Ramos (cell line): ENCODE measurements around the gene NANOS1.
"Not testable (repeated sequence)": the region's sequence is repeated elsewhere in the genome, so short reads cannot be mapped to it uniquely, and the experiment has no call there.

Experiments
- in situ Hi-C: fragments of 300-500 bp; cut with MboI; formaldehyde crosslinking; loops from one replicate; pipeline ENCODE4 v1.14.3; 2022; ENCODE audit warnings: low sequenced_read_pairs; ENCODE audit not compliant: unreplicated experiment

NANOS1 gene

DNA sequence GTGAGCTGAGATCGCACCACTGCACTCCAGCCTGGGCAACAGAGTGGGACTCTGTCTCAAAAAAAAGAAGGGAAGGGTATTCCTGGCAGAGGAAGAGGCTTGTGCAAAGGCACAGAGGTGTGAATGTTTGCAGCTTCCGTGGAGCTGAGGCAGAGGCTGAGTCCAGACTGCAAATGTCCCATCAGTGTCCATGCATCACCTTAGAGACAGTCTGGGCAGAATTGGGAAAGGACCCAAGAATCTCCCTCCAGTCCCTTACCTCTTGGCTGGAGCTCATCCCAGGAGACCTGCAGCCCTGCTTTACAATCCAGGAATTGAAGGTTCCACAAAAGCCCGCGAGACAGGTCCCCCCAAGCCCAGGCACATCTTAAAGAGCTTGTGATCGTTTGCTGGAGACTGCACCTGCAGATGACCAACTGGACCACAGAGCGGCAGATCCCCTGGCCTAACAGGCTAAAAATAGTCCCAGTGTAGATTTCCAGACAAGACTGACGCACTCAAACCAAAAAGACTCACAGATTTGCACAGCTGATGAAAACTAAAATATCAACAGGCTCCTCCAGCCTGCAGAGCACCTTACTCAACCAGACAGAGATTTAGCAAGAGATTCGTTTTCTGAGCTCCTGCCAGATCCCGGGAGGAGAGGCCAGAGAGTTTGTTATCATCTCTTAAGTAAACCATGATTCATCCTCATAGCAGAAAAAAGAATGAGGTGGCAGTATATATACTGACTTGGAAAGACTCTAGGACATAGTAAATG is 22.9 kb upstream of the NANOS1 start:
- in situ Hi-C loops: no loop called here

DNA sequence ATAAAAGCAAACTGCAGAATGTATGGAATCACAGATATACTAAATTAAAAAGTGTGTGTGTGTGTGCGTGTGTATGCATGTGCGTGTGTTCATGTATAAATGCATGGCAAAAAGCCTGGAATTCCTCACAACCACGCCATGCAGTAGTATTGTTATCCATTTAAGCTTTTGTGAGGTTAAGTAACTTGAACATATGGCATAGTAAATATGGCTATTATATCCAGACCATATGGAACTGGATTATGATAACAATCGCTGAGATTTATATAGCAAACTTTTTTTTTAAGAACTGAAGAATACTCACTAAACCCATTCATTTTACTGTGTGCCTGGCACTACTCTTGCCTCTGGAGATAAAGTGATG is 22.3 kb upstream of the NANOS1 start:
- in situ Hi-C loops: no loop called here

DNA sequence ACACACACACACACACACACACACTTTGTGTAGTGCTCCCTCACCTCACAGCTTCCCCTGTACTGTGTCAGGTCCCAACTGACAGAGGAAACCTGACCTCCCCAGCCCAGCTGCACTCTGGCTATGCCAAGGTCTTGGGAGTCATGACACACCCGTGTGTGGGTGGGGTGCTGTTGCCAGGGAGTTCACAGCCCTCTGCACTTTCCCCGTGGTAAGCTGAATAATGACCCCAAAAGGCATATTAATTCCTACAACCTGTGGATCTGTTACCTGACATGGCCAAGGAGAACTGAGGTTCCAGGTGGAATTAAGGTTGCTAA is 8.9 kb upstream of the NANOS1 start:
- in situ Hi-C loops: no loop called here

DNA sequence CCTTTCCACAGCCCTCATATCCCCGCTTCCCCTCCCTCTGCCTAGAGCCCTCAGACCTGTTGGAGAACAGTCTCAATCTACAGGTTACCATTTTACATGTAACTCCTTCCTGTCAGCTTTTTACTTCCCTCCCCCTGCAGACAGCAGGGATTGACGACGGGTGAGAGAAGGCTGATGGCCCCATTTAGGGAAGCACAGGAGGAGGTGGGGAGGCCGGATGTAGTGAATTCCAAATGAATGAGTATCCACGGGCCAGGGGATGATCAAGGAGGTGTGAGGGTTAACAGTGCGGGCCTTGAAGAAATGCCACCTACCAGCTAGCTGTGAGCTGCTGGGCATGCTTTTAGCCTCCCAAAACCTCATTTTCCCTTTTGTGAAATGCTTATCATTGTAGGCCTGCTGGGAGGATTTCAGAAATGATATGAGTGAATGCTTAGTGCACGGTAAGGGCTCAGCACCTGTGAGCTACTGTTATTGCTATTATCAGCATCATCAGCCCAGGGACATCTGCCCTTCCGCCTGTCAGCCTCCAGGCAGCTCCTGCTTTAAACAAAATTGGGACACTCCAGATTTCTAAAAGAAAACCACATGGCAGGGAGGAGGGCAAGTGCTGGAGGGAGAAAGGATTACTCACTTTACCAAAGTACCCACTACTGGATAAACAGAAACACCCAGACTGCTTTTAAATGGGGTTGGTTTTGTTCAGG is 6.5 kb upstream of the NANOS1 start:
- in situ Hi-C loops: no loop called here

DNA sequence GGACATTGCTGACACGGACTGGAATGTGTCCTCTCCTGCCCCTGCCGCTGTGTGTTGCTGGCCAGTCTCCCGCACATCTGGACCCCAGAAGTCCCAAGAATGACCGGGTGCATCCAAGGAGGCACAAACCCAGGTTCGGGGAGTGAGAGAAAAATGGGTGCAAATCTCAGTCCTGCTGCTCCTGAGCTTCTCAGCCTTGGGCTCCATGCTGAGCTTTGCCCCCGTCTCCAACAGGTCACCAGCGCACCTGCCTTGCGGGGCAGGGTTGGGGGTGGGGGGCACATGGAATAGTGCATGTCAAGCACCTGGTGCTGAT is 6.0 kb upstream of the NANOS1 start:
- in situ Hi-C loops: no loop called here

DNA sequence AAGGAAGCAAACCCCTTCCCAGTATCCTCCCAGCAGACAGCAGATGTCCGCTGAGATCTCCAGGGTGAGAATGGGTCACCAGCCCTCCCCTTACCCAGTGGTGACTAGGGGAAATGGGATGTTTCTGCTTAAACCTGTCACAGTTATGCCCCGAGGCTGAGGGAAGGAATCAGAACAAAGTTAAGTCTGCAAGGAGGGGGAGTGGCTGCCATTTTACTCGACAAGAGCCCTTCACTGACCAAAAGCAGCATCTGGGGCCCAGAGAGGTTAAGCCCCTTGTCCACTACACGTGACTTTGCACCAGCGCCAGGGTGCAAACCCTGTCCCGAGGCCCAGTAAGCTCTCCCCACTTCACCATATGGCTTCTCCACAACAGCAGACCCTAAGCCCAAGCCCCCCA is 4.6 kb upstream of the NANOS1 start:
- in situ Hi-C loops: no loop called here

DNA sequence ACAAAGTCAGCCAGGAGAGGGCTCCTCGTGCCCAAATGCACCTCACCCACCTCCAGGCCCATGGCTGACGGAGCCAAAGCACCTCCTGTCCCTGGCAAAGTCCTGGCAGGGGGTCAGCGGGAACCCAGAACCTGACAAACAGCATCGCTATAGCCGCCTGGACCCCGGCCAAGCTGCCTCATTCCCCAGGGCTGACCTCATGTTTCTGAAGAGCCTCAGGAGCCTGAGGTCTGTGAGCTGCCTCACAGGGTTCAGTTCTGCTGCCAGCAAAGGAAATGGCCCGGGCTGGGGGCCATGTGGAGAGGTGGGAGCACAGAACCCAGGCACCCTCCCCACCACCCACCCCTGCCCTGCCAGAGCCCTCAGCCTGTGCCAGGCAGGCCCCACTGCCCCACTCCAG is 4.2 kb upstream of the NANOS1 start:
- in situ Hi-C loops: no loop called here

DNA sequence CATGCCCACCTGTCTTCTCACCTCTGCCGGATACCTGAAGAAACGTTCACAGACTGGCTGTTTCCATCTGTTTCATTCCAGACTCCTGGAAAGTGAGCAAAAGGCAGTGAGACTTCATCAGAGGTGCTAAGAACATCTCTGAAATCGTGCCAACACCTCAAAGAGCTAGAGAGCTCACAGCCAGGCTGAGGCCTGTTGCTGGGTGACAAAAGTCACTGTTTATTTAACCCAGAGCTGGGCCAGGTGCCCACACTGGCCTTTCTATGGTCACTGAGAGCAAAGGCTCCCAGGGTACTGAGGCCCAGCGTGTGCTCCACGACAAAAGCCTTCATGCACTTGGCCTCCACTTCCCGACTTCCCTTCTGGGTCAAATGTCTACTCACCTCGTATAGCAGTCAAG is 3.7 kb upstream of the NANOS1 start:
- in situ Hi-C loops: no loop called here

DNA sequence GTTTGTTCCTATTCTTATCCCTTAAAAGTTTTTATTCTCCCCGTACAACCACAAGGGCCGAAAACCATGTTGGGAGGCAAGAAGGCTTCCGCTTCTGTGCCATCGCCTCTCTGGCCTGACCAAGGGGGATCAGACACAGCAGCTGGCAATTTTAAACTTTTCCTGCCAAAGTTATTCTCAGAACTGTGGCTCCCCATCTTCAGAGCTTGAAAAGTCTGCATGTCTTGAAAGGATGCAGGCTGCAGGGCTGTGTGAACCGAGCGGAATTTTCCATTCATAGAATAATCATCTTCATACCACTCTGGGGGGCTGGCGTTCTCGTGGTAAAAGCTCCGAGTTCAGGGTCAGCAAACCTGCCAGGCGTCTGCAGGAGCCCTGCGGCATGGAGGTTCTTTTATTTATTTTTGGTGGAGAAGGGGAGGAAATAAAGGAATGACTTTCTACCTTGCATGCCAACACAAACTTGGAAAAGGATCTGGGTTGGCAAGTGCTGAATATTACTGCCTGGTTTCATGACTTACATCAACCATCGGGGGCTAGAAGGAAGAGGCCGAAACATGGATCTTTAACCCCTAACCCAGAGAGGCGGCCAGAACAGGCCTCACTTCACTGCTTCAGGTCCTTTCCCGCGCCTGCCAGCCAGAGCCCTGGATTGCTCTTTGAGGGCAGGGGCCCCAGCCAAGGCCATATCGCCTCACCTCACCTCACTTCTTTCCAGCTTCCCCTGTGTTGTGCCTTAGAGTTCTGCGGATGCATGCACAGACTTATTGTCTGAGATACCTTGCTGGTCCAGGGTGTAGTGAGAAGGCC is 3.0 kb upstream of the NANOS1 start:
- in situ Hi-C loops: no loop called here

DNA sequence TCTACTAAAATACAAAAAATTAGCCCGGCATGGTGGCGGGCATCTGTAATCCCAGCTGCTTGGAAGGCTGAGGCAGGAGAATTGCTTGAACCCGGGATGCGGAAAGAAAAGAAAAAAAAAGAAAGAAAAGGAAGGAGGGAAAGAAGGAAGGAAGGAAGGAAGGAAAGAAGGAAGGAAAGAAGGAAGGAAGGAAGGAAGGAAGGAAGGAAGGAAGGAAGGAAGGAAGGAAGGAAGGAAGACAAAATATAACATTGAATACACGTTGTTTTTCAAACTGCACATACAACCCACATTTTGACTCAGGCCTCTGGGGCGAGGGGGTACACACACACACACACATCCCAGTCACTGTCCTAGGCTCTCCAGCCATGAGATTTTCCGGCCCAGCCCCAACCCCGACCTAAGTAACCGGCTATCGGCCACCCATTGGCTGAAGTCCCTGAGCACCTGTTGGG is 1.0 kb upstream of the NANOS1 start:
- in situ Hi-C loops: not testable (repeated sequence)

DNA sequence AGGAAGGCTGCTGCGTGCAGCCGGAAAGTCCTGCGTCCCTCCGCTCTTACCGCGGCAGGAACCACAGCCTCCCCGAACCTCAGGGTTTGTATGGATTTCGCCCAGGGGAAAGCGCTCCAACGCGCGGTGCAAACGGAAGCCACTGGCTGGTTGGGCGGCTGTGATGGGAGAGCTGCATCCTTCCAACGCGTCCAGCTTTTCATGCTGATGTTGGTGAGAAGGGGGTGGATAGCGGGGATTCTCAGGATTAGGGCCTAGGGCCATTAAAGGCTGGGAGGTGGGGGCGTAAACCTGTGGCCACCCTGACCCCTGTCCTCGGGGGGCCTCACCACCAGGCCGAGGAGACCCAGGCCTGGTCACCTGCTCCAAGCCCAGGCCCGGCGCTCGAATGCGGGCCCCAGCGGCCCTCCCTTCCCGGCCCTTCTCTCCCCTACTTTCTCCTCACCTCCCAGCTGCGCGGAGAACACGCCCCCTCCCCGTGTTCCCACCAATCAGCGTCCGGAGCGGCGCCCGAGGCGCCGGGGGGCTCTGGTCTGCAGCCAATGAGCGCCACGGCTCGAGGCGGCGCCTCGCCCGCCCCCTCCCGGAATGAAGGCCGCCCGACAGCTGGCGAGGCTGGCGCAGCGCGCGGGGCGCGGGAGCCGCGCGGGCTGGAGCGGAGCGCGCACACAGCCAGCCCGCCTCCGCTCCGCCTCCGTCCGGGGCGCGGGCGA is 458 bp upstream of the NANOS1 start:
- in situ Hi-C loops: no loop called here

DNA sequence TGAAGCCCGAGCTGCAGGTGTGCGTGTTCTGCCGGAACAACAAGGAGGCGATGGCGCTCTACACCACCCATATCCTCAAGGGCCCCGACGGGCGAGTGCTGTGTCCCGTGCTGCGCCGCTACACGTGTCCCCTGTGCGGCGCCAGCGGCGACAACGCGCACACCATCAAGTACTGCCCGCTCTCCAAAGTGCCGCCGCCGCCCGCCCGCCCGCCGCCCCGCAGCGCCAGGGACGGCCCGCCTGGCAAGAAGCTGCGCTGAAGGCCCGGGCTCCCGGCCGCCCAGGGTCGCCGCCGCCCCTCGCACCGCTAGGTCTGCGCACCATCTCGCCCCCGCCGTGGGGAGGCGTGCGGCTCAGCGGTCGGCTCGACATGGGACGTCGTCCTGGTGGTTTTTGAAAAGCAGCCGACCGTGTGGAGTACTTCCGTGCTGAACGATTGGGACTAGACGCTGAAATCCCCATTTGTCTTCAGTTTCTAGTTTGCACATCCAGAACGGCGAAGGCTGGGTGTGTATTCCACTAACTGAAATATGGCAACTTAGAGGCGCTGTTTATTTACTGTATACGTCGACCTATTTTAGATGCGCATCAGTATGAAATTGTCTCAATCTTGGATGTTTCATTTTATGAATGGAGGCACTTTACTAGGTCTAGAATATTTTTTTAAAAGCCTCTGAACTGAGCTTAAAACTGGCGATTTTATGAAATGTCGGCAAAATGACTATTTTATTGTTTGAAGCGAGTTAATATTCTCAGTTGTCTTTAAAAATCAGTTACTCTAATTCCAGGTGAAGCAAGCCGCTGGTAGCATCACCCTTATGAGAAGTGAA is 1.1 kb downstream of the NANOS1 start:
- in situ Hi-C loops: no loop called here

DNA sequence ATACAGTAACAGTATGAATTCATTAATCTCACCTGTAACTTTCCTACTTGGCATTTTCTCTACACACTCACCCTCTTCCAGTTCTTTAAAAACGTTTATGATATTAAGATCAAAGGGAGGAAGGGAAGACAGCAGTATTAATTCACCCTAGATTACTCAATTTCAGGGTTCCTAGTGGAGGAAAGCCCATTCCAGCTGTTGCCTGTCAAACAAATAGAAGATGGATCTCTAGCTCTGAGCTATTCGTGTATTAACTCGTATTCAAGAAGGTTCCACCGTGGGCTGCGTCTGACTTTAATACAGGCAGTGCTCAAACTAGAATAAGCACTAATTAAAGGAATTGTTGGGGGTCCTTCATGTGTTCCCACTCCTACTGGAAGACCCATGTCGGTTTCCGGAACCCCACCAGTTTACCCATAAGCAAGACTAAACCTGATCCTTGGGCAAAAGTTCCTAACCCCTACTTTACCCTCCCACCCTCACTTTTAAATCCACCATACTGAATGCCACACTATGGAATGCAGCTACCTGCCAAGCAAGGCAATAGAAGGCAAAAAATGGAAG is 2.1 kb downstream of the NANOS1 start:
- in situ Hi-C loops: no loop called here

DNA sequence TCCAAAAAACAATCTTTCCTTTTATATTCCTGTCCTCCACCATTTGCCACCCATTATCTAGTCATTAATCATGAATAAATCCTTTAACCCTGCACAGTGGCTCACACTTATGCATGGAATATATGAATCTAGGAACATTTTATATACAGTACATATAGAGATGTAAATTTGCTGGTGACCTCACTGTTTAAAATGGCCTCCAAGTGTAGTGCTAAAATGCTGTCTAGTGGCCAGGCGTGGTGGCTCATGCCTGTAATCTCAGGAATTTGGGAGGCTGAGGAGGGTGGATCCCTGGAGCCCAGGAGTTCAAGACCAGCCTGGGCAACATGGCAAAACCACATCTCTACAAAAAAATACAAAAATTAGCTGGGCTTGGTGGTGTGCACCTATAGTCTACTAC is 9.6 kb downstream of the NANOS1 start:
- in situ Hi-C loops: no loop called here

DNA sequence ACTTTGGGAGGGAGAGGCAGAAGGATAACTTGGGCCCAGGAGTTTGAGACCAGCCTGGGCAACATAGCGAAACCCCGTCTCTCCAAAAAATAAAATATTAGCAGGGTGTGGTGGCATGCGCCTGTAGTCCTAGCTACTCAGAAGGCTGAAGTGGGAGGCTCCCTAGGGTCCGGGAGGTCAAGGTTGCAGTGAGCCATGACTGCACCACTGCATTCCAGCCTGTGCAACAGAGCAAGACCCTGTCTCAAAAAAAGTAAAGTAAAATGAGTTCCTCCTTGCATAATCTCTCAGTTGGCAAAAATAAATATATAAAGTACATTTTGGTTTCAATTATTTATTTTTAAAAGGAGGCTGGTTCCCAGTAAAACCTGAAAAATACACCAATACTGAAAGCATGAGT is 11.8 kb downstream of the NANOS1 start:
- in situ Hi-C loops: no loop called here

DNA sequence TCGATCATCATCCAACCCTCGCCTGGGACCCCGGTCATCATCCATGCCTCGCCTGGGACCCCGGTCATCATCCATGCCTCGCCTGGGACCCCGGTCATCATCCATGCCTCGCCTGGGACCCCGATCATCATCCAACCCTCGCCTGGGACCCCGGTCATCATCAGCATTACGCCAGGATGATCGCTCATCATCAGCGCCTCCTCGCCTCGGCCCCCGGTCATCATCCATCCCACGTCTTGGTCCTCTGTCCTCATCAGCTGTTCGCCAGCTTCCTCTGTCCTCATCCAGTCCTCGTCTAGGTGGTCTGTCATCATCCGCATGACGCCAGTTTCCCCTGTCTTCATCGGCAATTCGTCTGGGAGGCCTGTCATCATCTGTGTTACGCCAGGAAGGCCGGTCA is 12.7 kb downstream of the NANOS1 start:
- in situ Hi-C loops: no loop called here

DNA sequence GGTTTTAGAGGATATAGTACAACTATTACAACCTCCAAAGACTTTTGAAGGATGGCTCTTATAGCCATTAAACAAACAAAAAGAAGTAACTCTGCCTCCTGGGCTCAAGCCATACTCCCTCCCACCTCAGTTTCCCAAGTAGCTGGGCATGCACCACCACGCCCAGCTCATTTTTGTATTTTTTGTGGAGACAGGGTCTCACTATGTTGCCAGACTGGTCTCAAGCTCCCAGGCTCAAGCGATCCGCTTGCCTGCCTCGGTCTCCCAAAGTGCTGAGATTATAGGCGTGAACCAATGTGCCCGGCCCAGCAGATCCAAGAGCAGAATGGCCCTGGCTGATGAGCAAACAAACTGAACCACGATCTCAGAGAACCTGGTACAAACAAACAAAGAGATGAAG is 16.0 kb downstream of the NANOS1 start:
- in situ Hi-C loops: no loop called here

DNA sequence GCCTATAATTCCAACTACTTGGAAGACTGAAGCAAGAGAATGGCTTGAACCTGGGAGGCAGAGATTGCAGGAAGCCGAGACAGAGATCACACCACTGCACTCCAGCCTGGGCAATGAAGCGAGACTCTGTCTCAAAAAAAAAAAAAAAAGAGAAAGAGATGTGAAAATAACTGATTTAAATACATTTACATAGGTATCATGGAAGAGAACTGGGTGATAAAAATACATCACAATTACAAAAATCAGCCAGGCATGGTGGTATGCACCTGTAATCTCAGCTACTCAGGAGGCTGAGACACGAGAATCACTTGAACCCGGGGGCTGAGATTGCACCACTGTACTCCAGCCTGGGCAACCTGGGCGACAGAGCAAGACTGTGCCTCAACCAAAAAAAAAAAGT is 19.8 kb downstream of the NANOS1 start:
- in situ Hi-C loops: no loop called here

DNA sequence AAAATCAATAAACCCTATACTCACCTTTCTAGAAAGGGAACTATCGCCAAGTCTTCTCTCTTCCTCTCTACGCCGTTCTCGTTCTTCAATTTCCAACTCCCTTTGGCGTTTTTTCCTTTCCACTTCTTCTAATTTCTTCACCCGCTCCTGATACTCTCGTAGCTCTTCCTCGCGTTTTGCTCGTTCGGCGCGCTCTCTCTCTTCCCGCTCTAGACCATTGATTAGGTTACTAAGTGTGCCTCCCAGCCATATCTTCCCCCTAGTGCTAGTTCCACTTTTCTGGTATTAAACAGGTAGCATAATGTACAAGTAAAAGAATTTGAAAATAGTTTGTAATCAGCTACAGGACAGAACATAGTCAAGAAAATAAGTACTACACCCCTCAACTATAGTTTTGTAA is 20.3 kb downstream of the NANOS1 start:
- in situ Hi-C loops: no loop called here

DNA sequence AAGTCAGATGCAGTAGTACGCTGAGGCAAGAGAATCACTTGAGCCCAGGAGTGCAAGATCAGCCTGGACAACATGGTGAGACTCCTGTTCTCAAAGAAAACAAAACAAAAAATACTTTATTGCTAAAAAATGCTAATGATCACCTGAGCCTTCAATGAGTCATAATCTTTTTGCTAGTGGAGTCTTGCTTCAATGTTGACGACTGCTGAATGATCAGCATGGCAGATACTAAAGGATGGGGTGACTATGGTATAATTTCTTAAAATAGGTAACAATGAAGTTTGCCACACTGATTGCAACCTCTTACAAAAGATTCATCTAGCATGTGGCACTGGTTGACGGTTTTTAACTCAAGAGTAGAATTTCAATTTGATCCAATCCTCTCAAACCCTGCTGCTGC is 22.3 kb downstream of the NANOS1 start:
- in situ Hi-C loops: no loop called here
